Endometrium (tissue), 2 donors: ENCODE results near the gene LIF.

ENCODE experiments used
- FAIRE-seq: peaks from 2 replicates; lab custom pipeline; 2012; peaks lifted over from hg19 to GRCh38; lab: Jason Lieb, UNC
- donor health status: control.
- donor health status: control.

Gene LIF

DNA sequence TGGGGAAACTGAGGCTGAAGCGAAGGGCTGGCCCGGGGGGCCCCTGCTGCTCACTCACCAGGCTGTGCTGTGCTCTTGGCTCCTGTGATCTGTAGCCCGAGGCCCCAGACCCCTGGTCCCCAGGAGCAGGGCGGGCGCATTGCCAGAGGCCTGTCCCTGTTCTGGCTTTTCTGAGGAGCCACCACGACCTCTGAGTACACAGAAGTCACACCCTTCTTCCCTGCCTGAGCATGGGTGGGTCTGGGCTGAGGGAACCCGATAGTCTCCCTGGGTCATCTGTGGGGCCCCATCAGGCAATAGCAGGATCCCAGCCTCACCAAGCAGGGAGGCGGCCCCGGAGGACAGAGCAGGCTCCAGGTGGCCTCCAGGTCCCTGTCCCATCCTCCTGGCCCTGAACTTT lies 37.6 kb upstream of the LIF start:
- FAIRE-seq: no peak

DNA sequence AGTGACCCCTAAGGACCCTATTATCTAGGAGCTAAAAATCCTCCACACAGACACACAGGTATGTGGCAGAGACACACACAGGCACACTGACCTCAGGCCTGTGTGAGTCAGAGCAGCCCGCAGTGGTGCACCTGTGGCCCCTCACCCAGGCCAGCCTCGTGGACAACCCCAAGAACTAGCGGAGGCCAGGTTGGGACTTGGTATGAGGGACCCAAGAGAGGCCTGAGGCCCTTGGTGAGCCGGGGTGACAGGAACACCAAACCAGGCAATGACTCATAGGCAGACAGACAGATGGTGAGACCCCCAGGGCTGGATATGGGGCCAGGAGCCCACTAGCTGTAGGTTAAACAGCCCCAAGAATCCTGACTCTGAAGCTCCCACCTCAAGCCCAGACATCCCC lies 36.8 kb upstream of the LIF start:
- no peak for FAIRE-seq

GRCh38 chr22:30282616-30283046 lies 36.1 kb upstream of the LIF start:
- no peak for FAIRE-seq

DNA sequence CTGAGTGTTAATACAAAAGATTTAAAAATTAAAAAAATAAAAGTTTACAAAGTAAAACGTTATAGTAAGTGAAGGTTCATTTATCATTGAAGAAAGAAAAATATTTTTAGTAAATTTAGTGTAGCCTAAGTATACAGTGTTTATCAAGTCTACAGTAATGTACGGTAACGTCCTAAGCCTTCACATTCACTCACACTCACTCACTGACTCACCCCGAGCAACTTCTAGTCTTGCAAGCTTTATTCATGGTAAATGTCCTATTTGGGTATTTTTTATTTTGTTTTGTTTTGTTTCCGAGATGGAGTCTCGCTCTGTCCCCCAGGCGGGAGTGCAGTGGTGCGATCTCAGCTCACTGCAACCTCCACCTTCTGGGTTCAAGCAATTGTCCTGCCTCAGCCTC lies 33.9 kb upstream of the LIF start:
- peak; percentile 12 for FAIRE-seq

DNA sequence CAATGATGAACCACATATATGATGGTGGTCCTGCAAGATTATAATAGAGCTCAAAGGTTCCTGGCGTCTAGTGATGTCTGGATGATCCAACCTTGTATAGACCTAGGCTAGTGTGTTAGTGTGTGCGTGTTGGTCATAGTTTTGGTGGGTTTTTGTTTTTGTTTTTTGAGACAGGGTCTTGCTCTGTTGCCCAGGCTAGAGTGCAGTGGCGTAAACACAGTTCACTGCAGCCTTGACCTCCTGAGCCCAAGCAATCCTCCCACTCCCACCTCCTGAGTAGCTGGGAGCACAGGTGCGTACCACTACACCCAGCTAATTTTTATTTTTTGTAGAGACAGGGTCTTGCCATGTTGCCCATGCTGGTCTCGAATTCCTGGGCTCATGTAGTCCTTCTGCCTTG lies 33.4 kb upstream of the LIF start:
- no peak for FAIRE-seq

DNA sequence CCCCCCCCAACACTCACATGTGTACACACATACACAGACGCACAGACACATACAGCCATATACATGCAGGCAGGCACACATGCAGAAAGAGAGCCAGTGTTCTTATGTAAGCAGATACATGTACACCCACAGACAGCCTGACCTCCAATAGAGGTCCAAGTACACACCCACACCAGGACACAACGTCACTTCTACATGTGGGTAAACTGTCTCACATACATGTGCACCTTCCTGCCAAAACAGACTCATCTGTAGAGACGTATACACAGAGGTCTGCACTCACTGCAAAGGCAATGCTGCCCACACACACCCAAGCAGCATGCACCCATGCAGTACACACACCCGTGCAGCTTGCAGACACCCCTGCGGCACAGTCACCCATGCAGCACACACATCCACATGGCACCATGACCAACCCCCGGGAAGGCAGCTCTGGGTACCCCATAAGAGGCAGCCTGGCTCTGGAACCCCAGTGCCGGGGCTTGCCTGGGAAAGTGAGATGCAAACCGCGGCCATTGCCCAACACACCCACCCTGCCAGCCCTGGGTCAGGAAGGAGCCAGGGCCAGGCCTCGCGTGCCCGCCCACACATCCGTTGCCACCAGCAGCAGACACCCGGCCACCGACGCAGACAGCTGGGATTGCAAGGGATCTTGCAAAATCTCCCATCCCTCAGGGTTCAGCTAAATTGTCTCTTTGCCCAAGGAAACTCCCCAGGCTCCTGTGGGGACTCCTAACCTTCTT lies 32.7 kb upstream of the LIF start:
- FAIRE-seq: no peak

GRCh38 chr22:30277547-30278344 lies 31.2 kb upstream of the LIF start:
- FAIRE-seq: no peak

DNA sequence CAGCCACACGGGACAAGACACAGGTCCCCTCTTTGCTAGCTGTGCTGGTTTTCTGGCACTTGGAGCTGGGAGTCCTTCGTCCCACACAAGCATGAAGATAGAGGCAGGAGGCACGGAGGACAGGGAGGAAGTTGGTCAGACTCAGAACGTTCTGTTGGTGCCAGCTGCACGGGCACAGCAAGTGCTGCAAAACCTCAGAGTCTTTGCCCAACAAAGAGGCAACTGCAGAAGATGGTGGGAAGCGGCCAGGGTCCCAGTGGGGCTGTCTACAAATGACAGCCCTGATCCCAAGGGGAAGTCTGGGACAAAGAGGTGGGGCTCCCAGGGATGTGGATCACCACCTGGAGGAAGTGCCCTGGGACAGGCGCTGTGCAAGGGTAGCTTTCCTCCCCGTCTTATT lies 29.5 kb upstream of the LIF start:
- FAIRE-seq: no peak

DNA sequence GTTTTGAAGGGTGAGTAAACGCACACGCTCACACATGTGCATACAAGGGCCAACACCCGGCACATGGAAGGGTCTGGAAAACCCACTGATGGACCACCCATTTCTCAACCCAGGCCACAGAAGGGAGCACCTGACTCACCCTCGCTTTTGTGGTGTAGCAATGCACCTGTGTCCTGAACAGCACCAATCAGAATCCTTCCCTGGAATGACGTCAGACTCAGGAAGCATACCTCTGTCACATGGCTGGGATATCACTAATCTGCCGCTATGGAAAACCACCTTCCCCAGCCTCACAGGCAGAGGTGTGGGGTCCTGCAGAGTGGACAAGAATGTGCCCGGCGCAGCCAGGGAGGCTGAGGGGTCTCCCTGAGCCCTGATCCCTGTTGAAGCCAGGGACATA lies 29.1 kb upstream of the LIF start:
- no peak for FAIRE-seq

DNA sequence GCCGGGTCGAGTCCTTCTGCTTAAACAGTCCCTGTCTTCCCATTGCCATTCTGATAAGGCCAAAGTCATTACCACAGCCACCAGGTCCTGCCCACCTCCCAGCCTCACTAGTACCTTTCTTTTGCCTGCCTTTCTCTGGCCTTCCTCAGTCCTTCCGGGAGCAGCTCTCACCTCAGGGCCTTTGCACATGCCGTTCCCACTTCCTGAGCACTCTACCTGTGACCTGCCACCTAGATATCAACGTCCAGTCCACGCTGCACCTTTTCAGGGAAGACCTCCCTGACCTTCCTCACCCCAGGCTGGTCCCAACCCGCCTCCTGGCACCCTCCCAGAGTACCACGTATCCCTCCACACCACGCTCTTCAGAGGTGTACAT lies 27.9 kb upstream of the LIF start:
- no peak for FAIRE-seq

GRCh38 chr22:30273711-30274436 lies 27.3 kb upstream of the LIF start:
- FAIRE-seq: no peak

GRCh38 chr22:30272781-30273601 lies 26.4 kb upstream of the LIF start:
- FAIRE-seq: no peak

GRCh38 chr22:30270832-30271231 lies 24.3 kb upstream of the LIF start:
- FAIRE-seq: no peak

- no peak for FAIRE-seq
Measured at GRCh38 chr22:30268331-30268730, 21.8 kb upstream of the LIF start.

GRCh38 chr22:30267382-30268302 lies 21.1 kb upstream of the LIF start:
- FAIRE-seq: no peak

DNA sequence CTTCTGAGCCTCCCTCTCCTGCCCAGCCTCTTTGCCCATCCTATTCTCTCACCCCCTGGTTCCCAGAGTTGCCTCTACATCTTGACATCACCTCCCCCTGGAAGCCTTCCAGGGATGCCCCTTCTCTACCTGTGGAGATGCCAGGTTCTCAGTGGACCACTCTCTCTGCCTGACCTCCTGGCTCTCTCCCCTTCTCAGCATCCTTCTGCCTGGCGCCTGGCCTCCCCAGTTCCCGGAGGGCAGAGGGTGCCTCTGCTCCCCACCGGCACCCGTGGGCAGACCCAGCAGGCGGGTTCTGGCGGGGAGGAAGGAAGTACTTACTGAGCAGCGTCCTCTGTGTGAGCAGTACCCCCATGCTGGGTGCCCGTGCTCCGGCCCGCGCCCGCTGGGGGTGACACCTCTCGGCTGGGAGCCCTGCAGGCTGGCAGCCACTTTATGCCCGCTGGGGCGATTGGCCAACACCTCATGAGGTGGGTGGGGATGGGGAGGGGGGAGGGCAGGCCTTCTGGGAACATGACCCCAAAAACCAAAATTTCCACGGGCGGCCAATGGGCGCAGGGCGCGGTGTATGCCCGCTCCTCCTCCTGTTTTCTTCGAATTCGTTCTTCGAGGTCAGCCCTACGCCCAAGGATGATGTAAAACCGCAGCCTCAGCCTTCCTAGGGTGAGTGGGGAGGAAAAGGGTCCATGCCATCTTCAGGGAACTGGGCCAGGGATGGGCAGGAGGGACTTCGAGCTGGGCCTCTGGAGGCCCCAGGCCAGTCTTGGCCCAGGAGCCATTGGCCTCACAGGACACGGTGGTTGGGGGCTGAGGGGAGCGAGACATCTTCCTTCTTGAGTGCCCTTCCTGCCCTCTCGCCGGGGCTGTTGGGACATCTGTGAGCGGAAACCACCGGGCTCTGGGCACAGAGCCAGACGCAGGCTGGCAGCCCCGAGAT lies 20.2 kb upstream of the LIF start, which contains the start of gene OSM:
TSS of gene OSM (minus strand) at position 407 of the 937 bp plus-strand sequence. CDS start at position 355, 52 bp downstream.
- no peak for FAIRE-seq

- no peak for FAIRE-seq
Measured at GRCh38 chr22:30265823-30266444, 19.4 kb upstream of the LIF start.

DNA sequence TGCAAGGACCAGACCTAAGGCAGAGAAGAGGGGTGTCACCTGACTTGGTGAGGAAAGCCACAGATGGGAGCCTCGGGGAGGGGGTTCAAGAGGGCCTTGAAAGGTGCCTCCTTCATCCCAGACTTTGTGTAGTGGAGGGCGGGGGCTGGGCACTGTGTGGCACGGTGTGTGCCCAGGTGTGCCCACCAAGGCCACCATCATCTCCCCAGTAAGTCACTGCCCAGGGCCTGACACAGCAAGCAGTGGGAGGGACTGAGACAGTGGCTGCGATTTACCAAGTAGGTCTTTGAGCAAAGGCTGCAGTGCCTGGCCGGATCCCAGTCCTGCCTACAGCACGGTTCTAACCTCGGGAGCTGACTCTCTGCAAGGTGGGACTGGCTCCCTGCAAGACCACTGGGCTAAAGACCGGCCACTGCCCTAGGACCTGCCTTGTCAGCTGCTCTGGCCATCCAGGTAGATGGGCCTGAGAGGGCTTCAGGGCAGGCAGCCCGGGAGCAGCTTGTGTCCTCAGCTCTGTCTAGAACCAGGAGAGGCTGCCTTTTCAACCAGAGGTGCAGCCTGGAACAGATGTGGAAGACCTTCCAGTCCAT lies 18.7 kb upstream of the LIF start:
- FAIRE-seq: no peak

- FAIRE-seq: no peak
Measured at GRCh38 chr22:30263883-30264282, 17.3 kb upstream of the LIF start.
